ENCODE measurements around the gene GNG4. TPM values are rescaled to one million over a fixed set of nuclear protein-coding genes. Genes with fewer than 3 reads are reported as not detected.
A peak's percentile ranks its signal among the peaks of the same experiment; 100 is the strongest.
"Not testable (repeated sequence)": the region's sequence is repeated elsewhere in the genome, so short reads cannot be mapped to it uniquely, and the experiment has no call there.

Gene GNG4
- total and polyA plus RNA-seq, 2 donors = 2.3 to 3.9 TPM

- not testable (repeated sequence) for H3K27ac ChIP-seq (ENCODE audit: low read depth); H3K36me3 ChIP-seq (ENCODE audit: insufficient read depth); H3K4me1 ChIP-seq (ENCODE audit: insufficient read depth); H3K4me3 ChIP-seq (ENCODE audit: low read depth, low read length); DNase-seq (ENCODE audit: extremely low spot score)
- WGBS = 95% methylated on average over 5 of the region's 5 CpGs
These were observed 76.6 kb downstream of the GNG4 start for GRCh38 chr1:235572971-235573370.

- 91% methylated on average over 3 of the region's 3 CpGs for WGBS
- Histone ChIP-seq H3K27ac (ENCODE audit: low read depth) (no peak overlapping the region), H3K36me3 (ENCODE audit: insufficient read depth) (no peaks in the 10 kb centered on the region), H3K4me3 (ENCODE audit: low read depth, low read length) (no peak overlapping the region), H3K4me1 (ENCODE audit: insufficient read depth) (no peaks in the 10 kb centered on the region)
- no peak for DNase-seq (ENCODE audit: extremely low spot score)
These were observed 78.1 kb downstream of the GNG4 start for GRCh38 chr1:235571482-235571881.

- Histone ChIP-seq H3K4me1 (ENCODE audit: insufficient read depth) (no peaks in the 10 kb centered on the region), H3K36me3 (ENCODE audit: insufficient read depth) (no peaks in the 10 kb centered on the region), H3K4me3 (ENCODE audit: low read depth, low read length) (no peak overlapping the region), H3K27ac (ENCODE audit: low read depth) (no peak overlapping the region)
- no peak for DNase-seq (ENCODE audit: extremely low spot score)
- WGBS = 75% methylated on average over 7 of the region's 7 CpGs
These were observed 81.6 kb downstream of the GNG4 start for GRCh38 chr1:235567812-235568503.

- Histone ChIP-seq H3K4me1 (ENCODE audit: insufficient read depth) (no peaks in the 10 kb centered on the region), H3K27ac (ENCODE audit: low read depth) (no peak overlapping the region), H3K36me3 (ENCODE audit: insufficient read depth) (no peaks in the 10 kb centered on the region), H3K4me3 (ENCODE audit: low read depth, low read length) (no peak overlapping the region)
- WGBS = 80% methylated on average over 8 of the region's 8 CpGs
- no peak for DNase-seq (ENCODE audit: extremely low spot score)
These were observed 83.5 kb downstream of the GNG4 start for GRCh38 chr1:235566084-235566483.

GRCh38 chr1:235563513-235564061 lies 86.0 kb downstream of the GNG4 start:
- 85% methylated on average over 1 of the region's 1 CpG for WGBS
- no peak for DNase-seq (ENCODE audit: extremely low spot score)
- H3K4me3 ChIP-seq (ENCODE audit: low read depth, low read length) = no peak overlapping the region
- no peak overlapping the region for H3K27ac ChIP-seq (ENCODE audit: low read depth)
- H3K36me3 ChIP-seq (ENCODE audit: insufficient read depth) = no peaks in the 10 kb centered on the region
- no peaks in the 10 kb centered on the region for H3K4me1 ChIP-seq (ENCODE audit: insufficient read depth)

GRCh38 chr1:235562589-235562988 lies 87.0 kb downstream of the GNG4 start:
- Histone ChIP-seq H3K4me1 (ENCODE audit: insufficient read depth) (no peaks in the 10 kb centered on the region), H3K27ac (ENCODE audit: low read depth) (no peak overlapping the region), H3K36me3 (ENCODE audit: insufficient read depth) (no peaks in the 10 kb centered on the region), H3K4me3 (ENCODE audit: low read depth, low read length) (no peak overlapping the region)
- DNase-seq (ENCODE audit: extremely low spot score) = no peak

- DNase-seq (ENCODE audit: extremely low spot score) = no peak
- Histone ChIP-seq H3K36me3 (ENCODE audit: insufficient read depth) (no peaks in the 10 kb centered on the region), H3K4me1 (ENCODE audit: insufficient read depth) (no peaks in the 10 kb centered on the region), H3K4me3 (ENCODE audit: low read depth, low read length) (no peak overlapping the region), H3K27ac (ENCODE audit: low read depth) (no peak overlapping the region)
- WGBS = 73% methylated on average over 6 of the region's 6 CpGs
These were observed 90.9 kb downstream of the GNG4 start for GRCh38 chr1:235558621-235559169.

- H3K27ac ChIP-seq (ENCODE audit: low read depth) = no peak overlapping the region
- DNase-seq (ENCODE audit: extremely low spot score) = no peak
- no peaks in the 10 kb centered on the region for H3K36me3 ChIP-seq (ENCODE audit: insufficient read depth)
- WGBS = 90% methylated on average over 8 of the region's 8 CpGs
- H3K4me1 ChIP-seq (ENCODE audit: insufficient read depth) = no peaks in the 10 kb centered on the region
- no peak overlapping the region for H3K4me3 ChIP-seq (ENCODE audit: low read depth, low read length)
These were observed 92.1 kb downstream of the GNG4 start for GRCh38 chr1:235557495-235557894.

GRCh38 chr1:235556807-235557206 lies 92.8 kb downstream of the GNG4 start:
- Histone ChIP-seq H3K36me3 (ENCODE audit: insufficient read depth) (no peaks in the 10 kb centered on the region), H3K27ac (ENCODE audit: low read depth) (no peak overlapping the region), H3K4me1 (ENCODE audit: insufficient read depth) (no peaks in the 10 kb centered on the region), H3K4me3 (ENCODE audit: low read depth, low read length) (no peak overlapping the region)
- DNase-seq (ENCODE audit: extremely low spot score) = no peak
- 89% methylated on average over 11 of the region's 11 CpGs for WGBS

GRCh38 chr1:235553112-235553551 lies 96.5 kb downstream of the GNG4 start:
- Histone ChIP-seq H3K4me1 (ENCODE audit: insufficient read depth) (no peaks in the 10 kb centered on the region), H3K4me3 (ENCODE audit: low read depth, low read length) (no peak overlapping the region), H3K27ac (ENCODE audit: low read depth) (no peak overlapping the region), H3K36me3 (ENCODE audit: insufficient read depth) (no peaks in the 10 kb centered on the region)
- DNase-seq (ENCODE audit: extremely low spot score) = peak; percentile 31
- WGBS = 57% methylated on average over 5 of the region's 5 CpGs

- 72% methylated on average over 10 of the region's 10 CpGs for WGBS
- no peak overlapping the region for H3K27ac ChIP-seq (ENCODE audit: low read depth)
- H3K4me3 ChIP-seq (ENCODE audit: low read depth, low read length) = no peak overlapping the region
- H3K36me3 ChIP-seq (ENCODE audit: insufficient read depth) = no peaks in the 10 kb centered on the region
- no peak for DNase-seq (ENCODE audit: extremely low spot score)
- H3K4me1 ChIP-seq (ENCODE audit: insufficient read depth) = no peaks in the 10 kb centered on the region
These were observed 97.4 kb downstream of the GNG4 start for GRCh38 chr1:235552146-235552716.

- peak; percentile 21 for DNase-seq (ENCODE audit: extremely low spot score)
- H3K27ac ChIP-seq (ENCODE audit: low read depth) = no peak overlapping the region
- 63% methylated on average over 13 of the region's 13 CpGs for WGBS
- no peaks in the 10 kb centered on the region for H3K4me1 ChIP-seq (ENCODE audit: insufficient read depth)
- no peaks in the 10 kb centered on the region for H3K36me3 ChIP-seq (ENCODE audit: insufficient read depth)
- H3K4me3 ChIP-seq (ENCODE audit: low read depth, low read length) = no peak overlapping the region
These were observed 100.0 kb downstream of the GNG4 start for GRCh38 chr1:235549351-235550139.

- not testable (repeated sequence) for H3K4me3 ChIP-seq (ENCODE audit: low read depth, low read length); H3K27ac ChIP-seq (ENCODE audit: low read depth); DNase-seq (ENCODE audit: extremely low spot score); H3K36me3 ChIP-seq (ENCODE audit: insufficient read depth); H3K4me1 ChIP-seq (ENCODE audit: insufficient read depth)
- WGBS = 46% methylated on average over 10 of the region's 10 CpGs
These were observed 103.0 kb downstream of the GNG4 start for GRCh38 chr1:235546369-235547155.
